ENCODE measurements around the gene MVD.
A peak's percentile ranks its signal among the peaks of the same experiment; 100 is the strongest.

The MVD gene

GRCh38 chr16:88662843-88663606 is at the start of gene MVD:
TSS of gene MVD (minus strand) at chr16:88663091. CDS start at chr16:88663080, 11 bp downstream.
- DNase-seq: peak; percentile 95

- no peak for DNase-seq
Observed at GRCh38 chr16:88712362-88712979, 49.6 kb upstream of the MVD start.

GRCh38 chr16:88711750-88712340 is 49.0 kb upstream of the MVD start:
- DNase-seq: no peak

GRCh38 chr16:88710556-88710955 is 47.7 kb upstream of the MVD start:
- DNase-seq: no peak

- no peak for DNase-seq
Observed at GRCh38 chr16:88706965-88707826, 44.3 kb upstream of the MVD start.

- DNase-seq: peak; percentile 93 to 96
Observed at GRCh38 chr16:88706229-88706964, 43.5 kb upstream of the MVD start, which contains the start of the genes CTU2 and RNF166. TSS of gene CTU2 (plus strand) at chr16:88706503. CDS start at chr16:88706531, 28 bp downstream. TSS of gene RNF166 (minus strand) at chr16:88706408. CDS start at chr16:88706325, 83 bp downstream.

- DNase-seq: peak; percentile 35 to 38
Observed at GRCh38 chr16:88705801-88706228, 42.9 kb upstream of the MVD start.

- DNase-seq: peak; percentile 29 to 39
Observed at GRCh38 chr16:88705076-88705684, 42.3 kb upstream of the MVD start.

- peak; percentile 69 to 80 for DNase-seq
Observed at GRCh38 chr16:88703486-88704309, 40.8 kb upstream of the MVD start.

- DNase-seq: peak in 1 of 2 donors; percentile 44
Observed at GRCh38 chr16:88702371-88703210, 39.7 kb upstream of the MVD start.

GRCh38 chr16:88701581-88702370 is 38.9 kb upstream of the MVD start:
- peak; percentile 35 to 38 for DNase-seq

GRCh38 chr16:88700636-88701482 is 38.0 kb upstream of the MVD start:
- peak; percentile 94 to 95 for DNase-seq

GRCh38 chr16:88700322-88700635 is 37.4 kb upstream of the MVD start:
- DNase-seq: no peak

GRCh38 chr16:88699180-88699579 is 36.3 kb upstream of the MVD start:
- no peak for DNase-seq

GRCh38 chr16:88698646-88699045 is 35.8 kb upstream of the MVD start:
- no peak for DNase-seq

- no peak for DNase-seq
Observed at GRCh38 chr16:88697831-88698615, 35.1 kb upstream of the MVD start.

Measured in stimulated activated CD4-positive, alpha-beta T cell treated with anti-CD3 and anti-CD28 coated beads, Interleukin-2, amount 100 ng/mL, for 24 hours (primary cell).